IPS-NIHi7 (cell line): ENCODE data around the gene HPCAL1.
"Not testable (repeated sequence)": the region's sequence is repeated elsewhere in the genome, so short reads cannot be mapped to it uniquely, and the experiment has no call there.

Source experiments
- DNase-seq: peaks from one replicate; pipeline ENCODE4 v3.0.0; 2012; ENCODE audit warnings: mixed read lengths; ENCODE audit errors: extremely low spot score

The HPCAL1 gene

GRCh38 chr2:10440736-10441135 lies 138.0 kb downstream of the HPCAL1 start:
- DNase-seq, result no peak

GRCh38 chr2:10441948-10442347 lies 139.2 kb downstream of the HPCAL1 start:
- no peak for DNase-seq

GRCh38 chr2:10442469-10443126 lies 139.9 kb downstream of the HPCAL1 start:
- not testable (repeated sequence) for DNase-seq

GRCh38 chr2:10444463-10444862 lies 141.8 kb downstream of the HPCAL1 start:
- no peak for DNase-seq

- no peak for DNase-seq
Observed at GRCh38 chr2:10446631-10447030, 143.9 kb downstream of the HPCAL1 start.

GRCh38 chr2:10447300-10447894 lies 144.7 kb downstream of the HPCAL1 start:
- peak; percentile 37 for DNase-seq

- no peak for DNase-seq
Observed at GRCh38 chr2:10447895-10448575, 145.3 kb downstream of the HPCAL1 start, which contains the start of gene ODC1. ODC1 (minus strand) TSS chr2:10448327; CDS start chr2:10445032, 3,295 bp downstream.

GRCh38 chr2:10448576-10449485 lies 146.1 kb downstream of the HPCAL1 start:
- peak; percentile 96 for DNase-seq

- no peak for DNase-seq
Observed at GRCh38 chr2:10449486-10449831, 146.8 kb downstream of the HPCAL1 start.

GRCh38 chr2:10449838-10450691 lies 147.4 kb downstream of the HPCAL1 start:
- no peak for DNase-seq

- DNase-seq, result no peak
Observed at GRCh38 chr2:10451819-10452218, 149.1 kb downstream of the HPCAL1 start.

GRCh38 chr2:10452312-10452711 lies 149.6 kb downstream of the HPCAL1 start:
- DNase-seq, result no peak

- DNase-seq, result no peak
Observed at GRCh38 chr2:10452956-10453904, 150.5 kb downstream of the HPCAL1 start.

- no peak for DNase-seq
Observed at GRCh38 chr2:10453905-10454298, 151.2 kb downstream of the HPCAL1 start.

- no peak for DNase-seq
Observed at GRCh38 chr2:10454505-10454904, 151.8 kb downstream of the HPCAL1 start.

- DNase-seq, result not testable (repeated sequence)
Observed at GRCh38 chr2:10457195-10457594, 154.5 kb downstream of the HPCAL1 start.

GRCh38 chr2:10457846-10458598 lies 155.3 kb downstream of the HPCAL1 start:
- DNase-seq, result no peak

- DNase-seq, result no peak
Observed at GRCh38 chr2:10460366-10460796, 157.7 kb downstream of the HPCAL1 start.
